GM12875 (cell line): ENCODE results near the gene ANO4.

Experiments used
- H3K4me3 ChIP-seq: one replicate; pipeline ENCODE4 v1.5.1; 2011; ENCODE audit warnings: low read depth, low read length, control low read depth
- CTCF ChIP-seq: IDR thresholded peaks from 2 replicates; pipeline ENCODE4 v1.5.1; 2011; ENCODE audit warnings: low read depth, mild to moderate bottlenecking, control low read depth, inconsistent platforms, low read length, moderate library complexity, borderline replicate concordance; ENCODE audit not compliant: insufficient read depth

Gene ANO4

GRCh38 chr12:100896192-100896591, 101.6 kb downstream of the ANO4 start:
- H3K4me3 ChIP-seq: no peak overlapping the region
- TF ChIP-seq CTCF: no peak

DNA sequence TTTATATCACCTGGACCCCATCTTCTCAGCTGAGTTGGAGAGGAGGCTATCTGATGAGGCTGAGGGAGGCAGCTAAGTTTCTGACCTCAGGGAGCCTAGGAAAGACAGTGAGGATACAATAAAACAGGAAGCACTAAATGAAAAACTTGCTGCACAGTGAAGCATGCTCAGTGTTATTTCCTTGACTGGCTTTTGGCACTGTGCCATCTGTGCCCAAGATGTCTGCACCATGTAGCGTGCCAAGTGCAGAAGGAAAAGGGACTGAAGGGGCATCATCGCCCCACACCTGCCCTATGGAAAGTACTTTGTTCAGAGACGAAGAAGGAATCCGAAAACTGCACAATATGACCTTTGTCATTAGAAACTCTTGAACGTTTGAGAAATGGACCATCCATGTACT, 102.7 kb downstream of the ANO4 start:
- no peak overlapping the region for H3K4me3 ChIP-seq
- TF ChIP-seq CTCF: no peak

- H3K4me3 ChIP-seq: no peak overlapping the region
- no peak for TF ChIP-seq CTCF
These were observed 104.7 kb downstream of the ANO4 start for GRCh38 chr12:100899301-100899700.

DNA sequence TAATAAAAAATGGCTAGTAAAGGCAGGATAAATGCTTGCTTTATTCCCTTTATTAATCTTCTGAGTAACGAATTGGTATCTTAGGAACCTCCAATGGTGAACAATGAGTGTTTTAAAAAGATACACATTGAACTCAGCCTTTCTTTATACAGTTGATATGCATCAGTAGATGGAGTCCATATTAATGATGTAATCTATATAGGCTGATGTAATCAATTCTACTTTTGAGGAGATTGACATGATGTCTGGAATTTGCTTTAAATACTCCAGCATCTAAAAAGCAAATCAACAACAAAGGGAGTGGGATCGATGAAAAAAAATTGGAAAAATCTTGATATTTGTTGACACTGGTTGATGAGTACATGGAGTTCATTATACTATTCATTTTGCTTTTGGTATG, 106.2 kb downstream of the ANO4 start:
- TF ChIP-seq CTCF: no peak

DNA sequence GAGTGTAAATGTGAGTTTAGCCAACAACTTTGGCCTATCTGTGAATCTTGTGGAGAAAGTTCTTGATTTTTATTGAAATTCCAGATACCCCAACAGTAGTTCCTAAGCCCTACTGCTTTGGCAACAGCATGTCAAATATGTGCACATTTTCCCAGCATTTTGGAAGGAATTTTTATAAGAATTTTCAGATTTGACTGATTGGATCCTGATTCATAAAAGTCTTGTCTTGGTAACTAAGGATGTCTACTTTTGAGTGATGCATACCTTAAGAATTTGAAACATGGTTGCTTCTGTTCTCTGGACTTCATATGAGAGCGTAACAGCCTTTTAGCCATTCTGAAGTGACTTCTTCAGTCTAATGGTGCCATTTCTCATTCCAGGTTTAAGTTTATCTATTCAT, 106.7 kb downstream of the ANO4 start:
- no peak overlapping the region for H3K4me3 ChIP-seq
- no peak for TF ChIP-seq CTCF

More for the DNA sequence above, 106.2 kb downstream of the ANO4 start:
- H3K4me3 ChIP-seq: no peak overlapping the region

DNA sequence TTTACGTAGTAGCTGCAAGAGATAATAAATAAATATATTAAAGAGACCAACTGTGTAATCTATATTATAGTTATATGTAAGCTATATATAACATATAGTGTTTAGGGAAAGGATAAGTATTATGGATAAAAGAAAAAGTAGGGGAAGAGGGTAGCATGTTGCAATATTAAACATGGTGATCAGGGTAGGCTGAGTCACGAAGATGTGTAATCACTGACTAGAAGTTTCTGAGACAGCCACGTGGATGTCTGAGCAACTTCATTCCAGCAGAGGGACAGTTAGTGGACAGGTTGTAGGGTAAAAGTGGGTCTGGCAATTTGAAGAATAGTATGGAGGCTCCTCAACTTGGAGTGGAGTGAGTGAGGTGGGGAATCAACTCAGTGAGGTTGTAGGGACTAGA, 109.7 kb downstream of the ANO4 start:
- H3K4me3 ChIP-seq: no peak overlapping the region
- TF ChIP-seq CTCF: no peak

DNA sequence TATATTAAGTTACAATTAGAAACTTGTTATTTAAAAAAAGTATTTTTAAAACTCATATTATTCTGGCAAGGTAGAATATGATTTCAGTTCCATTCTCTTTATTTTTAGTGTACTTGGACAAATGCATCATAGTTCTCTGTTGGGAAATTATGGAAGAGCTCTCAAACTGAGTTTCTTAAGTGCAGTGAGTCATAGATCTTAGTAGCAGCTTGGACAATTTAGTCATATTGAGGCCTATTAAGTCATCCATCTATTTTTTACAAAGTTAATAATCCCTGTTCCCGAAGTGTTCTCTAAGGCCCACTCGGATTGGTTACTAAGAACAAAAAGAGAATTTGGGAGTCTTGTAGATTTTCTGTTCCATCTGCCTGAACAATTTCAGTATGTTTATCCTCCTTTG, 113.9 kb downstream of the ANO4 start:
- TF ChIP-seq CTCF: no peak
- no peak overlapping the region for H3K4me3 ChIP-seq
